ENCODE measurements around the gene TECTB.

- TF ChIP-seq EZH2phosphoT487 (IDR thresholded peaks at IDR 0.05; ENCODE audit: insufficient read depth, low read depth) = no peak
- no peak for TF ChIP-seq EZH2 (IDR thresholded peaks at IDR 0.05; ENCODE audit: insufficient read depth, poor library complexity, severe bottlenecking)
These were observed 4.3 kb upstream of the TECTB start for GRCh38 chr10:112278871-112279270.

Data from GM23248 (cell line).